Spleen (tissue), 11 donors: ENCODE results near the gene DNAL4. TPM values are rescaled to one million over a fixed set of nuclear protein-coding genes. Genes with fewer than 3 reads are reported as not detected.

Source experiments
- DNase-seq: peaks from one replicate; pipeline ENCODE4 v3.0.0-alpha.2; 2020
- H3K27ac ChIP-seq, 8 donors: fragments of 200-600 bp; sonication (generic) in 7 of 8; 1 replicate in 4 of 8; 2 replicates in 4 of 8; pipeline versions ENCODE4 v1.5.0 to v1.8.0; 2016 to 2021; ENCODE audit warnings: inconsistent platforms in 4 of 8, mild to moderate bottlenecking in 4 of 8, moderate library complexity in 1 of 8
- H3K27me3 ChIP-seq, 7 donors: fragments of 200-600 bp; sonication (generic) in 6 of 7; replicated peaks in 1 of 7; 1 replicate in 4 of 7; 2 replicates in 3 of 7; pipeline versions ENCODE4 v1.5.0 to v1.8.0; 2016 to 2021; ENCODE audit warnings: inconsistent platforms in 3 of 7, mild to moderate bottlenecking in 1 of 7
- H3K36me3 ChIP-seq, 6 donors: fragments of 200-600 bp; sonication (generic) in 5 of 6; 1 replicate in 4 of 6; 2 replicates in 2 of 6; pipeline versions ENCODE4 v1.5.0 to v1.8.0; 2016 to 2021; ENCODE audit warnings: inconsistent platforms in 2 of 6
- H3K4me1 ChIP-seq, 6 donors: fragments of 200-600 bp; sonication (generic) in 5 of 6; 1 replicate in 3 of 6; 2 replicates in 3 of 6; pipeline versions ENCODE4 v1.5.0 to v1.8.0; 2016 to 2021; ENCODE audit warnings: inconsistent platforms in 3 of 6
- H3K4me3 ChIP-seq, 8 donors: fragments of 200-600 bp; sonication (generic) in 7 of 8; 1 replicate in 4 of 8; 2 replicates in 4 of 8; pipeline versions ENCODE4 v1.5.0 to v1.8.0; 2016 to 2021; ENCODE audit warnings: inconsistent platforms in 4 of 8, mild to moderate bottlenecking in 4 of 8, moderate library complexity in 2 of 8
- H3K9me3 ChIP-seq, 8 donors: fragments of 200-600 bp; sonication (generic) in 7 of 8; 1 replicate in 4 of 8; 2 replicates in 4 of 8; pipeline versions ENCODE4 v1.5.0 to v1.8.0; 2016 to 2021; ENCODE audit warnings: inconsistent platforms in 4 of 8
- POLR2A ChIP-seq, 3 donors: fragments of 450-650 bp; IDR thresholded peaks; one replicate each; pipeline ENCODE4 v1.5.1; 2017; ENCODE audit warnings: antibody characterized with exemption in 3 of 3, mild to moderate bottlenecking in 1 of 3
- POLR2AphosphoS5 ChIP-seq, 3 donors: sonication (generic); formaldehyde crosslinking; IDR thresholded peaks; one replicate each; pipeline ENCODE4 v1.5.1; 2017; ENCODE audit warnings: antibody characterized with exemption in 3 of 3
- WGBS, 5 donors: extraction: QIAGEN DNeasy Blood & Tissue Kit in 3 of 5; methylation state at CpG; one replicate each; pipeline versions ENCODE4 v1.1.5 to v1.1.7; 2013 to 2018; 5-methylcytosine and 5-hydroxymethylcytosine counted together
- intact Hi-C: fragments of 100-400 bp; cut with DNase I; formaldehyde crosslinking; loops from one replicate; pipeline ENCODE4 v1.15.0; 2023; ENCODE audit warnings: low total_unique reads
- polyA plus RNA-seq, 3 donors: library from polyadenylated mRNA; stranded (reverse); fragments of 200-250 nt; gene quantifications; one replicate each; pipeline ENCODE4 v1.2.1, GENCODE V29; 2013
- total RNA-seq, 7 donors: library from RNA; depleted of rRNA in 3 of 7; stranded (reverse); fragments of >200 nt in 3 of 7; fragmentation: NEBNext Ultra II Directional in 4 of 7; extraction: Animal tissue kit (Norgen Biotek cat#: 25700) in 4 of 7; gene quantifications; one replicate each; pipeline versions ENCODE4 v1.1.0 to v1.2.1, GENCODE V29; 2016 to 2021
- TF ChIP-seq, protein P1 (sequence below), 11 experiments: fragments of 200-600 bp in 7 of 11; fragments of 450-650 bp in 4 of 11; sonication (generic) in 4 of 11; IDR thresholded peaks in 8 of 11; conservative IDR thresholded peaks in 3 of 11; 1 replicate in 7 of 11; 2 replicates in 4 of 11; pipeline versions ENCODE4 v1.4.0 to v1.8.0; 2016 to 2021; ENCODE audit warnings: antibody characterized with exemption in 11 of 11, inconsistent platforms in 4 of 11, mild to moderate bottlenecking in 1 of 11
- donor health status: healthy with polysubstance abuse.
- donor health status: DM: no; HTN: no; CAD: no; lungs with moderate emphysema.
- donor health status: DM: no; HTN: no; CAD: no.
- donor health status: Bipolar disorder and iron deficiency.
- donor health status: healthy.
- donor health status: DM: no; HTN: no; CAD: no.
- donor health status: DM: yes; HTN: yes; CAD: no.

Gene DNAL4
- total and polyA plus RNA-seq, 10 donors, result 8.6 to 17.6 (median 12.5) TPM

DNA sequence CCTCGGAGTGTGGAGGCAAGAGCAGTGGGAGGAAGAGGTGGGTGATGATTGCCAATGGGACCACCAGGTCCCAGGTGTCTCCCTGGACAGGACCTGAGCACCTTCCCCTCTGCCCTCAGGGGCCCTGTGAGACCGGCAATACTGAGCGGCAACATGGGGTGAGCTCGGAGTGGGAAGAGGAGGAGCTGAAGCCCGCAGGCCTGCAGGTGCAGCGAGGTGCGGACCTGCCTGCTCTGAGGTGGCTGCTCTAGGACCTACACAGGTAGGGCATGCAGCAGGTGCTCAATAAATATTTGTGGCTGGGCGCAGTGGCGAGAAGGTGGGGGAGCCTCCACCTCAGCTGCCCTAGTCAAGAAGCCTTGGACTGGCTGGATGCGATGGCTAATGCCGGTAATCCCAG lies 25.9 kb downstream of the DNAL4 start:
- peaks cover 0 to 23% (median 11%) of the 10 kb centered on the region in 6 donors for H3K4me1 ChIP-seq
- no peak for TF ChIP-seq POLR2A (IDR thresholded peaks at IDR 0.05)
- TF ChIP-seq, protein P1, sequence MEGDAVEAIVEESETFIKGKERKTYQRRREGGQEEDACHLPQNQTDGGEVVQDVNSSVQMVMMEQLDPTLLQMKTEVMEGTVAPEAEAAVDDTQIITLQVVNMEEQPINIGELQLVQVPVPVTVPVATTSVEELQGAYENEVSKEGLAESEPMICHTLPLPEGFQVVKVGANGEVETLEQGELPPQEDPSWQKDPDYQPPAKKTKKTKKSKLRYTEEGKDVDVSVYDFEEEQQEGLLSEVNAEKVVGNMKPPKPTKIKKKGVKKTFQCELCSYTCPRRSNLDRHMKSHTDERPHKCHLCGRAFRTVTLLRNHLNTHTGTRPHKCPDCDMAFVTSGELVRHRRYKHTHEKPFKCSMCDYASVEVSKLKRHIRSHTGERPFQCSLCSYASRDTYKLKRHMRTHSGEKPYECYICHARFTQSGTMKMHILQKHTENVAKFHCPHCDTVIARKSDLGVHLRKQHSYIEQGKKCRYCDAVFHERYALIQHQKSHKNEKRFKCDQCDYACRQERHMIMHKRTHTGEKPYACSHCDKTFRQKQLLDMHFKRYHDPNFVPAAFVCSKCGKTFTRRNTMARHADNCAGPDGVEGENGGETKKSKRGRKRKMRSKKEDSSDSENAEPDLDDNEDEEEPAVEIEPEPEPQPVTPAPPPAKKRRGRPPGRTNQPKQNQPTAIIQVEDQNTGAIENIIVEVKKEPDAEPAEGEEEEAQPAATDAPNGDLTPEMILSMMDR (IDR thresholded peaks at IDR 0.05 in 8 of 11, conservative IDR thresholded peaks at IDR 0.05 in 3 of 11), result no peak
- no peaks in the 10 kb centered on the region for H3K27me3 ChIP-seq
- no peak overlapping the region for H3K4me3 ChIP-seq
- no peak for DNase-seq
- H3K9me3 ChIP-seq, result no peaks in the 10 kb centered on the region
- intact Hi-C loops, result loop anchor here (5.0 kb wide), 1 partner anchor 234 kb away; no protein-coding TSS in a partner anchor
- WGBS, 5 donors, result 88 to 97% (median 95%) methylated on average over 10 to 11 of the region's 11 CpGs
- H3K27ac ChIP-seq, result no peak overlapping the region
- no peaks in the 10 kb centered on the region for H3K36me3 ChIP-seq

DNA sequence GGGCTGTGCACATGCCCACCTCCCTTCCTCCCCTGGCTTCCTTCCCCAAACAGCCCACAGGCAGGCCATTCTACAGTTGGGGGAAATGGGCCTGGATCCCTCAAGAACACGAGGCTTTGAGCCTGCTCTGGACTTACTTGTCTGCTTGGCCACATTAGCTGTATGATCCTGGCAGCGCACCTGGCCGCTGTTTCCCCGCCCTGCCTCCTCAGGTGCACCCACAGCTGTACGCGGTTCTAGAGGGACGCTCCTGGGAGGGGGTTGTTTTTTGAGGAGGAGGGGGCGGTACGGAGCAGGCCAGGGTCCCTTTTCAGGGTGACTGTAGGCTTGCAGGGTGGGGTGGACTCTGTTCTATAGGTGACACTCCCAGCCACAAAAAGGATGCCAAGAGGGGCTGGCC lies 26.6 kb downstream of the DNAL4 start:
- H3K36me3 ChIP-seq, result no peaks in the 10 kb centered on the region
- no peaks in the 10 kb centered on the region for H3K27me3 ChIP-seq
- intact Hi-C loops, result loop anchor here (5.0 kb wide), 1 partner anchor 235 kb away; no protein-coding TSS in a partner anchor
- no peak for DNase-seq
- WGBS, 5 donors, result 80 to 88% (median 83%) methylated on average over 7 to 9 of the region's 9 CpGs
- no peak overlapping the region for H3K27ac ChIP-seq
- H3K9me3 ChIP-seq, result no peaks in the 10 kb centered on the region
- H3K4me3 ChIP-seq, result no peak overlapping the region
- peaks cover 0 to 23% (median 11%) of the 10 kb centered on the region in 6 donors for H3K4me1 ChIP-seq
- no peak for TF ChIP-seq POLR2AphosphoS5 (IDR thresholded peaks at IDR 0.05)
- TF ChIP-seq POLR2A (IDR thresholded peaks at IDR 0.05), result no peak
- TF ChIP-seq, protein P1 (IDR thresholded peaks at IDR 0.05 in 8 of 11, conservative IDR thresholded peaks at IDR 0.05 in 3 of 11), result no peak

DNA sequence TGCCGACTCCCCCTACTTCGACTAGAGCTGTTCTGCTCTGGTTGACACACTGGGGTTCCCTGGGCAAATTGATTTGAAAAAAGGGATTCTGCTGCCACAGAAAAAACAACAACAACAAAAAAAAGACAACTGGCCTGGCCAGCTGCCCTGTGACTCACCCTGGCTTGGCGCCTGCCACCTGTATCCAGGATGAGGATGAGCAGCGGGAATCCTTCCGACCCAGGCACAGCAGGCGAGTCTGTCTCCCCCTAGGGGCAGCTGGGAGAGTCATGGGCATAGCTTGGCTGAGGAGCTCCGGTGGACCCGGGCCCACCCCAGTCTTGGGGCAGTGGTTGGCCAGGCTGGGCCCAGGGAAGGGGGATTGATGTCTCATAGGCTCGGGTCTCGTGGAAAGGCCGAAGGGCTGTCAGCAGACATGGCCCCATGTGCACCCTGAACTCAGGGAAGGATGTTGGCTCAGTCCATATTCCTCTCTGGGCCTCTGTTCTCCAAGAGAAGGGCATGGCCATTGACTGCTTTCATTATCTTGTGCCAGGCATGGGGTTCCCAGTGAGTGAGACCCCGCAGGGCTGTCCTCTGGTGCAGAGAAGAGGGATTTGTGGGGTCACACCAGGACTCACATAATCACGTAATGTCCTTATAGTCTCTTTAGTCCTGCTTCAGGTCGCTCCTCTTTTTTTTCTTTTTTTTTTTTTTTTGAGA lies 27.7 kb downstream of the DNAL4 start:
- H3K27me3 ChIP-seq, result no peaks in the 10 kb centered on the region
- H3K36me3 ChIP-seq, result no peaks in the 10 kb centered on the region
- intact Hi-C loops, result loop anchor here (5.0 kb wide), 1 partner anchor 236 kb away; no protein-coding TSS in a partner anchor
- H3K4me3 ChIP-seq, result no peak overlapping the region
- no peak for DNase-seq
- H3K4me1 ChIP-seq, result peaks cover 0 to 25% (median 12%) of the 10 kb centered on the region in 6 donors
- WGBS, 5 donors, result 59 to 71% (median 61%) methylated on average over 9 to 14 of the region's 14 CpGs
- TF ChIP-seq POLR2A (IDR thresholded peaks at IDR 0.05) (no peak), POLR2AphosphoS5 (IDR thresholded peaks at IDR 0.05) (peak; percentile 43 to 57 (median 49))
- TF ChIP-seq, protein P1 (IDR thresholded peaks at IDR 0.05 in 8 of 11, conservative IDR thresholded peaks at IDR 0.05 in 3 of 11), result peak in 10 of 11 experiments; percentile 17 to 78 (median 65)
- H3K27ac ChIP-seq, result no peak overlapping the region
- H3K9me3 ChIP-seq, result no peaks in the 10 kb centered on the region

DNA sequence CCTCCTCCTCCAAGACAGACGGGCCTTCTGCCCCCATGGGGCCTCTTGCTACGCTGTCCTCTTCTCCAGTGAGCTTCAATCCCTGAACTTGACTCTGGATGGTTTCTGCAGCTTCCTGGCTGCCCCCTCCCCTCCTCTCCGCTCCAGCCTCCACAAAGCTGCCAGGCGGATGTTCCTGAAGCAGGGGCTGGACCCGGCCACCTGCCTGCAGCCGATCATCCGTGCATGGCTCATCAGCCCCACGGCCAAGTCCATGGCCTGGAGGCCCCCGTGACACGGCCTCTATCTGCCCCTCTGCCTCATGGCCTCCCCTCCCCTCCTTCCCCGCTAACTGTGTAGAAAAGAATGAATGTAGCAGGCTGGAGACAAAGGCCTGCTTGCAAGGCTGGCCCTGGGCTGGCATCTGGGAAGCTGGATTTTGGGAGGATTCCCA lies 31.4 kb downstream of the DNAL4 start:
- Histone ChIP-seq H3K4me3 (no peak overlapping the region), H3K4me1 (peaks cover 0 to 47% (median 22%) of the 10 kb centered on the region in 6 donors), H3K9me3 (no peaks in the 10 kb centered on the region), H3K27me3 (no peaks in the 10 kb centered on the region), H3K36me3 (no peaks in the 10 kb centered on the region), H3K27ac (no peak overlapping the region)
- WGBS, 5 donors, result 79 to 81% (median 81%) methylated on average over 11 of the region's 11 CpGs
- TF ChIP-seq POLR2AphosphoS5 (IDR thresholded peaks at IDR 0.05) (no peak), POLR2A (IDR thresholded peaks at IDR 0.05) (no peak)
- TF ChIP-seq, protein P1 (IDR thresholded peaks at IDR 0.05 in 8 of 11, conservative IDR thresholded peaks at IDR 0.05 in 3 of 11), result no peak
- no peak for DNase-seq
- intact Hi-C loops, result no loop called here
